GM12891 (cell line): ENCODE results near the gene PARP3.

Experiments
- PAX5 ChIP-seq: IDR thresholded peaks from 2 replicates; pipeline ENCODE4 v1.6.1; 2011; ENCODE audit warnings: low read length, moderate library complexity, mild to moderate bottlenecking; ENCODE audit not compliant: insufficient read depth, severe bottlenecking
- POLR2A ChIP-seq: IDR thresholded peaks from 2 replicates; pipeline ENCODE4 v1.6.1; 2011; ENCODE audit warnings: low read depth, low read length, control low read depth
- POLR2AphosphoS5 ChIP-seq: IDR thresholded peaks from 2 replicates; pipeline ENCODE4 v1.6.1; 2011; ENCODE audit warnings: low read depth, low read length, control low read depth
- POU2F2 ChIP-seq: IDR thresholded peaks from 2 replicates; pipeline ENCODE4 v1.6.1; 2011; ENCODE audit warnings: low read depth, mild to moderate bottlenecking, control low read depth, low read length, moderate library complexity
- TAF1 ChIP-seq: IDR thresholded peaks from 2 replicates; pipeline ENCODE4 v1.6.1; 2011; ENCODE audit warnings: low read depth, low read length, control low read depth

- TF ChIP-seq POLR2A (no peak), POLR2AphosphoS5 (no peak), TAF1 (no peak), PAX5 (no peak), POU2F2 (no peak)
Measured at GRCh38 chr3:51934991-51935885, 6.9 kb upstream of the PARP3 start.
